K562 (cell line): ENCODE results near the gene HLA-DMB. TPM values are rescaled to one million over a fixed set of nuclear protein-coding genes. Genes with fewer than 3 reads are reported as not detected.

ENCODE experiments used
- CHD2 ChIP-seq: IDR thresholded peaks from 2 replicates; pipeline ENCODE4 v1.6.1; 2011; ENCODE audit warnings: low read depth, low read length
- CTBP1 ChIP-seq: fragments of 450-650 bp; IDR thresholded peaks from 2 replicates; pipeline ENCODE4 v1.6.1; 2016; ENCODE audit warnings: borderline replicate concordance
- DEAF1 ChIP-seq: fragments of 450-650 bp; formaldehyde crosslinking; IDR thresholded peaks from 2 replicates; pipeline ENCODE4 v1.4.0; 2020; ENCODE audit warnings: mild to moderate bottlenecking, moderate library complexity
- ELK3 ChIP-seq: fragments of 450-650 bp; formaldehyde crosslinking; IDR thresholded peaks from 2 replicates; pipeline ENCODE4 v1.4.0; 2020; ENCODE audit warnings: mild to moderate bottlenecking
- FOSL1 ChIP-seq: fragments of 200-800 bp; sonication (Bioruptor generic); conservative IDR thresholded peaks from 2 replicates; pipeline ENCODE4 v1.6.1; 2016; ENCODE audit warnings: missing genetic modification characterization, missing compliant biosample characterization
- PRPF4 ChIP-seq: fragments of 200-400 bp; formaldehyde crosslinking; IDR thresholded peaks from one replicate; pipeline ENCODE4 v1.6.1; 2017; ENCODE audit warnings: low read length, low read depth, mild to moderate bottlenecking; ENCODE audit not compliant: insufficient read depth, poor library complexity, severe bottlenecking
- SMAD4 ChIP-seq: fragments of 250-450 bp; sonication (Bioruptor Pico); conservative IDR thresholded peaks from 2 replicates; pipeline ENCODE4 v1.8.0; 2021; ENCODE audit warnings: inconsistent platforms, mild to moderate bottlenecking, moderate library complexity
- TEAD1 ChIP-seq, 2 experiments: fragments of 450-650 bp in 1 of 2; sonication (generic) in 1 of 2; formaldehyde crosslinking; IDR thresholded peaks; 2 replicates each; pipeline versions ENCODE4 v1.4.0 to v1.8.0; 2020 to 2022; ENCODE audit warnings: mild to moderate bottlenecking in 2 of 2, missing genetic modification reagents in 1 of 2
- TFAM ChIP-seq: fragments of 250-450 bp; sonication (Bioruptor Pico); conservative IDR thresholded peaks from 2 replicates; pipeline ENCODE4 v1.5.0; 2021; ENCODE audit warnings: mild to moderate bottlenecking, moderate library complexity
- ZNF232 ChIP-seq: sonication (generic); formaldehyde crosslinking; IDR thresholded peaks from 2 replicates; pipeline ENCODE4 v1.8.0; 2022; ENCODE audit warnings: mild to moderate bottlenecking, missing genetic modification reagents
- ZNF780A ChIP-seq: fragments of 250-450 bp; sonication (Bioruptor Pico); IDR thresholded peaks from 2 replicates; pipeline ENCODE4 v1.5.0; 2021; ENCODE audit warnings: mild to moderate bottlenecking
- polyA plus RNA-seq, 8 experiments: library from polyadenylated mRNA; depleted of rRNA in 4 of 8; stranded (reverse) in 5 of 8; unstranded in 3 of 8; fragments of >200 nt; fragmentation: Nextera tagmentation in 2 of 8; fragmentation: Illumina TruSeq in 1 of 8; extraction: Ambion mirVana in 2 of 8; extraction: Trizol in 1 of 8; gene quantifications; 2 replicates each; pipeline versions ENCODE4 v1.2.1 to v1.2.3, GENCODE V29; 2011 to 2014; ENCODE audit warnings: inconsistent platforms in 1 of 8, missing spikeins in 1 of 8
- total RNA-seq, 7 experiments: library from RNA; depleted of rRNA in 6 of 7; stranded (reverse); fragments of >200 nt in 6 of 7; fragmentation: Illumina TruSeq in 2 of 7; extraction: Trizol in 2 of 7; gene quantifications; 2 replicates each; pipeline versions ENCODE4 v1.2.1 to v1.2.3, GENCODE V29; 2011 to 2021; ENCODE audit warnings: low replicate concordance in 1 of 7
- TF ChIP-seq, protein P1 (sequence below): fragments of 250-450 bp; sonication (Bioruptor Pico); IDR thresholded peaks from 2 replicates; pipeline ENCODE4 v1.5.1; 2021; ENCODE audit warnings: mild to moderate bottlenecking
- TF ChIP-seq, protein P2 (sequence below): fragments of 450-650 bp; IDR thresholded peaks from 2 replicates; pipeline ENCODE4 v1.6.1; 2017; ENCODE audit warnings: mild to moderate bottlenecking, moderate library complexity
- TF ChIP-seq, protein P3 (sequence below): fragments of 250-450 bp; sonication (Bioruptor Pico); IDR thresholded peaks from 2 replicates; pipeline ENCODE4 v1.5.0; 2021; ENCODE audit warnings: mild to moderate bottlenecking, moderate library complexity

Gene HLA-DMB
- total and polyA plus RNA-seq, 9 of the 15 experiments (the other 6 are each of a cell fraction or from before 2014, with no cell fraction given) = 0.38 TPM; not detected in 8

DNA sequence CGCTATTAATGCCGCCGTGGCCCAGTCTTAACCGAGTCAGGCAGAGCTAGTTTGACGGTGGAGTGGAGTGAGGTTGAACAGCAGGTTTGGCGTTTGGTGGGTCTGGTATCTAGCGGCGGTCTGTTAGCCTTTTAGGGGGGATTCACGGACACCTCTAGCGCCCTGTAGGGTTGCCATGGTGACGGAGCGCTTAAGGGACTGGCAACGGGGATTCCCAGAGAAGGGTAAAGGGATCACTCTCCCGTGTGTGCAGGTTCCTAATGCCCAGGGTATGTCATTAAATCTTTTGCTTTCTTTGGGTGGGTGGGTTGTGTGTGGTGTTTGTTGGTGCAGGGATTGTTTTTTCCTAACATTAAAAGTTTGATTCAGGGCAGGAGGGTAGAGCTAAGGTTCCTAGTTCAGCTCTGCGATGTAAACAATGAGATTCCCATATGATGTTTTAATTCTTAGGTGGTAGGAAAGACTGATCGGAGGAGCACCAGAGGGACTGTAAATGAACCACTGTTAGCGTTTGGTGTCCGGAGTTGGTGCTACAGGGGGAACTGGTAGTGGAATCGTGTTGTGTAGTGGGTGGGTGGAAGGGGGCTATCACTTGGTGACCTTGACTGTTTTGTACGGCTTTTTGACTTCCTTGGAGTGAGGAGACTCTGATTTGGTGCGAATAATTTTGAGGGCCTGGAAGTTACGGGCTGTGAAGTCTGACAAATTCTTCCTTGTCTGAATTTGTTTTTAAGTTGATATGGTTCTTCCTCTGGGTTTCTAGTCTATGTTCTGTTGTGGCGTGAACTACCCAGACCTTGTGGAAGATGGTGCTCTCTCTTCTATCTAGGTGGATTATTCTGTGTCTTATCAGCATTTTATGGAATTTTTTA lies 32.6 kb upstream of the HLA-DMB start (continued):
- no peak for TF ChIP-seq ZNF780A (CRISPR knock-in tag)
- TF ChIP-seq ELK3 (CRISPR knock-in tag) = no peak
- TF ChIP-seq DEAF1 (CRISPR knock-in tag) = no peak
- TF ChIP-seq TFAM (CRISPR knock-in tag) = no peak
- TF ChIP-seq PRPF4 = no peak
- TF ChIP-seq, protein P1, sequence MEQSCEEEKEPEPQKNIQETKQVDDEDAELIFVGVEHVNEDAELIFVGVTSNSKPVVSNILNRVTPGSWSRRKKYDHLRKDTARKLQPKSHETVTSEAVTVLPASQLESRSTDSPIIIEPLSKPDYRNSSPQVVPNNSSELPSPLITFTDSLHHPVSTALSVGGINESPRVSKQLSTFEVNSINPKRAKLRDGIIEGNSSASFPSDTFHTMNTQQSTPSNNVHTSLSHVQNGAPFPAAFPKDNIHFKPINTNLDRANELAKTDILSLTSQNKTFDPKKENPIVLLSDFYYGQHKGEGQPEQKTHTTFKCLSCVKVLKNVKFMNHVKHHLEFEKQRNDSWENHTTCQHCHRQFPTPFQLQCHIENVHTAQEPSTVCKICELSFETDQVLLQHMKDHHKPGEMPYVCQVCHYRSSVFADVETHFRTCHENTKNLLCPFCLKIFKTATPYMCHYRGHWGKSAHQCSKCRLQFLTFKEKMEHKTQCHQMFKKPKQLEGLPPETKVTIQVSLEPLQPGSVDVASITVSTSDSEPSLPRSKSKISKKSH (CRISPR knock-in tag) = no peak
- TF ChIP-seq CHD2 = peak; percentile 7; the same call in 1 of the 2 replicates
- TF ChIP-seq FOSL1 = no peak
- TF ChIP-seq CTBP1 = no peak
- TF ChIP-seq SMAD4 (CRISPR knock-in tag) = no peak
- TF ChIP-seq TEAD1 (CRISPR knock-in tag; IDR thresholded peaks at IDR 0.05) = 0 out of 4 replicates have a peak, but pooled peaks of 1 of the 2 experiments have one; percentile 1
- TF ChIP-seq, protein P2, sequence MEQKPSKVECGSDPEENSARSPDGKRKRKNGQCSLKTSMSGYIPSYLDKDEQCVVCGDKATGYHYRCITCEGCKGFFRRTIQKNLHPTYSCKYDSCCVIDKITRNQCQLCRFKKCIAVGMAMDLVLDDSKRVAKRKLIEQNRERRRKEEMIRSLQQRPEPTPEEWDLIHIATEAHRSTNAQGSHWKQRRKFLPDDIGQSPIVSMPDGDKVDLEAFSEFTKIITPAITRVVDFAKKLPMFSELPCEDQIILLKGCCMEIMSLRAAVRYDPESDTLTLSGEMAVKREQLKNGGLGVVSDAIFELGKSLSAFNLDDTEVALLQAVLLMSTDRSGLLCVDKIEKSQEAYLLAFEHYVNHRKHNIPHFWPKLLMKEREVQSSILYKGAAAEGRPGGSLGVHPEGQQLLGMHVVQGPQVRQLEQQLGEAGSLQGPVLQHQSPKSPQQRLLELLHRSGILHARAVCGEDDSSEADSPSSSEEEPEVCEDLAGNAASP = no peak
- TF ChIP-seq ZNF232 (CRISPR knock-in tag) = 0 out of 2 replicates have a peak, but pooled peaks have one; percentile 9
- TF ChIP-seq, protein P3, sequence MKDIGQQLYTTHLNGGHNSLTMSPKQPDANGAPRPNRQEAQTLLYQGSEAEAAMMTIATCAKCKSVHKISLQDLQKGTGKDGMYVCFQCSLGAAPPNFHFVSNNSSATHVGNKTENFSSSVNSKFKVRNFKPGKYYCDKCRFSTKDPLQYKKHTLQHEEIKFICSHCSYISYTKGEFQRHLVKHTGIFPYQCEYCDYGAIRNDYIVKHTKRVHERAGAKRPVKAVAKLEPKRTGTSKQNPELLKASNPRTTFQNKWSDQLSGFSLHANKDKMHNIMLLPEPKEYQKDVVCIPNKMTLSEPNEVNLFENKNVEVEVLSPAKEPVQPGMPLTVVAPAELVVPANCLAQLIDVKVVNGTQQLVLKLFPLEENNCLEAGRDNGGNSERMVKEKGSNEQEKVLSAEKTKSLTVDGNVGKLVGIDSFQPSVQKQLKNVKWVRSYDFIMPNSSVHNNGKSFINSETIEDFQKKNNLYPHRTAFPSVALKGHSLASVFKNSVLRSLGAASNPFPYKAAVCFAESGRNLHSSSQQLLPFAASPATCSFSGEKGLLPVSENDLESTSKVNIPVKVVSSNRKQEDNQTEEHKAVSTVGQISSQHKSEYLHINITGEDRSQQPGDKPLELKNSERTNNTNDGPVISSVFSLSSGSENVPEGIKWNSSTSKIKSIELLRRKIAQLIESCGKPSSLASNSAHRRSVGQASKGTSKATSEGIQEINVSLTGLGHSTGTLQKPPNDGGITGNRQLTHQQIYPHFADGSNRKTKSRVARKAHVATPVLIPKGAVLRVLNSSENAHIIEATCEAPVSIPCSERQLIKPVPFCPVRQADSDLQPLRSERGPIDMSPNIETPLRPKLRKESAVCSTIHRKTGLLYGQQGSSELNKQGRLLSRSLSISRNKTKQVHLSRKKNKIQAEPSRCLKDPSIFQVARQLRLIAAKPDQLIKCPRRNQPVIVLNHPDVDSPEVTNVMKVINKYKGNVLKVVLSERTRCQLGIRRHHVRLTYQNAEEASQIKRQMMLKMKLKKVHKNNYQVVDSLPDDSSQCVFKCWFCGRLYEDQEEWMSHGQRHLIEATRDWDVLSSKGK (CRISPR knock-in tag) = no peak
